CD14-positive monocyte (primary cell): Measurements from ENCODE around the gene UPB1. TPM values are rescaled to one million over a fixed set of nuclear protein-coding genes. Genes with fewer than 3 reads are reported as not detected.
A peak's percentile ranks its signal among the peaks of the same experiment; 100 is the strongest.
"Not testable (repeated sequence)": the region's sequence is repeated elsewhere in the genome, so short reads cannot be mapped to it uniquely, and the experiment has no call there.

Experiments used
- DNase-seq, 3 donors: peaks; one replicate each; pipeline ENCODE4 v3.0.0-alpha.2; 2011 to 2022
- H2AFZ ChIP-seq: 2 replicates; pipeline ENCODE4 v1.6.0; 2012; ENCODE audit warnings: mild to moderate bottlenecking, low read depth, low read length, inconsistent platforms; ENCODE audit not compliant: insufficient read depth, poor library complexity, severe bottlenecking
- H3K27ac ChIP-seq, 2 donors: 1 replicate in 1 of 2; 2 replicates in 1 of 2; pipeline ENCODE4 v1.5.1; 2012 to 2013; ENCODE audit warnings: low read length in 2 of 2, control low read depth in 1 of 2, inconsistent platforms in 1 of 2, low read depth in 1 of 2, mild to moderate bottlenecking in 1 of 2
- H3K27me3 ChIP-seq, 2 donors: one replicate each; pipeline versions ENCODE4 v1.6.0 to v1.6.1; 2011 to 2013; ENCODE audit warnings: low read length in 2 of 2; ENCODE audit not compliant: control insufficient read depth in 2 of 2, insufficient read depth in 2 of 2
- H3K36me3 ChIP-seq, 2 donors: replicated peaks in 1 of 2; 1 replicate in 1 of 2; 2 replicates in 1 of 2; pipeline versions ENCODE4 v1.5.1 to v1.6.1; 2012 to 2013; ENCODE audit warnings: low read length in 2 of 2, control low read depth in 1 of 2, inconsistent platforms in 1 of 2, mild to moderate bottlenecking in 1 of 2; ENCODE audit not compliant: insufficient read depth in 2 of 2, control insufficient read depth in 1 of 2
- H3K4me1 ChIP-seq, 2 donors: 1 replicate in 1 of 2; 2 replicates in 1 of 2; pipeline versions ENCODE4 v1.5.1 to v1.6.1; 2012 to 2013; ENCODE audit warnings: low read length in 2 of 2, control low read depth in 1 of 2, inconsistent platforms in 1 of 2, mild to moderate bottlenecking in 1 of 2, moderate library complexity in 1 of 2; ENCODE audit not compliant: insufficient read depth in 2 of 2, control insufficient read depth in 1 of 2
- H3K4me2 ChIP-seq: replicated peaks from 2 replicates; pipeline ENCODE3; 2012; ENCODE audit warnings: low read length, moderate library complexity, mild to moderate bottlenecking; ENCODE audit not compliant: poor library complexity, severe bottlenecking; ENCODE audit errors: extremely low read depth
- H3K4me3 ChIP-seq, 3 experiments: fragments of 200-600 bp in 1 of 3; sonication (generic) in 1 of 3; replicated peaks in 1 of 3; 1 replicate in 2 of 3; 2 replicates in 1 of 3; pipeline ENCODE4 v1.5.1; 2011 to 2013; ENCODE audit warnings: low read length in 3 of 3, mild to moderate bottlenecking in 3 of 3, control low read depth in 2 of 3, low read depth in 2 of 3, inconsistent platforms in 1 of 3, moderate library complexity in 1 of 3
- H3K79me2 ChIP-seq: 2 replicates; pipeline ENCODE4 v1.6.0; 2012; ENCODE audit warnings: mild to moderate bottlenecking, control low read depth, inconsistent platforms, low read length, moderate library complexity; ENCODE audit not compliant: insufficient read depth
- H3K9ac ChIP-seq: 2 replicates; pipeline ENCODE4 v1.6.0; 2017; ENCODE audit warnings: low read length, mild to moderate bottlenecking; ENCODE audit not compliant: insufficient read depth, poor library complexity, severe bottlenecking
- H3K9me3 ChIP-seq, 2 donors: replicated peaks in 1 of 2; 1 replicate in 1 of 2; 2 replicates in 1 of 2; pipeline versions ENCODE4 v1.5.1 to v1.6.1; 2012 to 2013; ENCODE audit warnings: low read length in 2 of 2, control low read depth in 1 of 2; ENCODE audit not compliant: control insufficient read depth in 1 of 2, insufficient read depth in 1 of 2
- H4K20me1 ChIP-seq: 2 replicates; pipeline ENCODE4 v1.6.0; 2012; ENCODE audit warnings: mild to moderate bottlenecking, low read length, control low read depth, moderate library complexity; ENCODE audit not compliant: insufficient read depth
- H3K27ac Mint-ChIP-seq, 7 donors: one replicate each; pipeline ENCODE4 v1.8.0; 2020; ENCODE audit warnings: mild to moderate bottlenecking in 7 of 7, mixed read lengths in 7 of 7, moderate library complexity in 6 of 7, inconsistent platforms in 2 of 7
- H3K27me3 Mint-ChIP-seq, 3 donors: one replicate each; pipeline ENCODE4 v1.8.0; 2021 to 2022; ENCODE audit warnings: low read depth in 3 of 3, mild to moderate bottlenecking in 3 of 3, mixed read lengths in 3 of 3, moderate library complexity in 3 of 3, inconsistent platforms in 1 of 3
- H3K36me3 Mint-ChIP-seq, 2 donors: one replicate each; pipeline ENCODE4 v1.8.0; 2020; ENCODE audit warnings: mixed read lengths in 2 of 2, inconsistent platforms in 1 of 2, mild to moderate bottlenecking in 1 of 2
- H3K4me1 Mint-ChIP-seq: one replicate; pipeline ENCODE4 v1.8.0; 2020; ENCODE audit warnings: mild to moderate bottlenecking, mixed read lengths
- H3K4me3 Mint-ChIP-seq, 2 donors: one replicate each; pipeline ENCODE4 v1.8.0; 2020; ENCODE audit warnings: mild to moderate bottlenecking in 2 of 2, mixed read lengths in 2 of 2, moderate library complexity in 1 of 2
- H3K9me3 Mint-ChIP-seq, 7 donors: one replicate each; pipeline ENCODE4 v1.8.0; 2020 to 2022; ENCODE audit warnings: mixed read lengths in 7 of 7, mild to moderate bottlenecking in 6 of 7, moderate library complexity in 6 of 7, inconsistent platforms in 2 of 7
- CTCF ChIP-seq: fragments of 200-600 bp; IDR thresholded peaks from one replicate; pipeline ENCODE4 v1.8.0; 2022; ENCODE audit warnings: antibody characterized with exemption, mild to moderate bottlenecking
- WGBS: methylation state at CpG from one replicate; pipeline ENCODE4 v1.1.5; 2013; ENCODE audit warnings: missing lambda C conversion rate; ENCODE audit not compliant: insufficient coverage; 5-methylcytosine and 5-hydroxymethylcytosine counted together
- intact Hi-C, 2 donors: fragments of 100-400 bp; cut with micrococcal nuclease; formaldehyde crosslinking; loops; one replicate each; pipeline versions ENCODE4 v1.15.0 to v1.15.1; 2023
- polyA plus RNA-seq, 3 donors: library from polyadenylated mRNA; depleted of rRNA in 1 of 3; unstranded in 2 of 3; stranded (reverse) in 1 of 3; fragments of 300-500 nt in 2 of 3; fragments of >200 nt in 1 of 3; fragmentation: Illumina TruSeq in 2 of 3; gene quantifications; 1 replicate in 2 of 3; 2 replicates in 1 of 3; pipeline ENCODE4 v1.2.3, GENCODE V29; 2012 to 2021

Gene UPB1
- polyA plus RNA-seq, 3 donors: 0.13 to 0.17 TPM; not detected in 1

- no peaks in the 10 kb centered on the region for H3K36me3 ChIP-seq
- H3K9ac ChIP-seq: no peak overlapping the region
- H3K4me3 ChIP-seq: no peak overlapping the region
- H4K20me1 ChIP-seq: no peaks in the 10 kb centered on the region
- no peak overlapping the region for H3K4me2 ChIP-seq
- no peaks in the 10 kb centered on the region for H3K27me3 ChIP-seq
- Mint-ChIP-seq H3K27ac (peak overlapping the region in 1 of 7 donors; percentile 37), H3K27me3 (peaks cover 0 to 1% (median 0%) of the 10 kb centered on the region in 3 donors), H3K4me1 (peaks cover 26% of the 10 kb centered on the region), H3K9me3 (no peaks in the 10 kb centered on the region), H3K36me3 (no peaks in the 10 kb centered on the region), H3K4me3 (no peak overlapping the region)
- no peak for DNase-seq
- no peak overlapping the region for H2AFZ ChIP-seq
- intact Hi-C loops: loop anchor here in 1 of 2 donors (5.0 kb wide), 1 partner anchor 199 kb away; no protein-coding TSS in a partner anchor
- no peaks in the 10 kb centered on the region for H3K9me3 ChIP-seq
- H3K27ac ChIP-seq: no peak overlapping the region
- no CpG with 5 or more reads among the region's 2 CpGs for WGBS
- TF ChIP-seq CTCF: no peak
- H3K4me1 ChIP-seq: peaks cover 10 to 19% of the 10 kb centered on the region in 2 donors
- H3K79me2 ChIP-seq: no peaks in the 10 kb centered on the region
Observed at GRCh38 chr22:24526191-24526590, 31.1 kb downstream of the UPB1 start.

- no peak overlapping the region for H3K4me3 Mint-ChIP-seq
- Histone ChIP-seq H3K27ac (no peak overlapping the region), H3K4me2 (no peak overlapping the region), H3K27me3 (no peaks in the 10 kb centered on the region), H3K4me1 (peaks cover 4 to 12% of the 10 kb centered on the region in 2 donors), H3K9me3 (no peaks in the 10 kb centered on the region), H3K36me3 (no peaks in the 10 kb centered on the region), H3K4me3 (no peak overlapping the region), H4K20me1 (no peaks in the 10 kb centered on the region), H3K9ac (no peak overlapping the region), H3K79me2 (no peaks in the 10 kb centered on the region), H2AFZ (no peak overlapping the region)
- H3K4me1 Mint-ChIP-seq: peaks cover 17% of the 10 kb centered on the region
- no peak for TF ChIP-seq CTCF
- intact Hi-C loops: loop anchor here in 1 of 2 donors (5.0 kb wide), 1 partner anchor 203 kb away; no protein-coding TSS in a partner anchor
- H3K27me3 Mint-ChIP-seq: peaks cover 0 to 2% (median under 1%) of the 10 kb centered on the region in 3 donors
- no peak for DNase-seq
- H3K36me3 Mint-ChIP-seq: no peaks in the 10 kb centered on the region
- no CpG with 5 or more reads among the region's 2 CpGs for whole genome bisulfite sequencing
- peaks cover 0 to under 1% (median 0%) of the 10 kb centered on the region in 7 donors for H3K9me3 Mint-ChIP-seq
- peak overlapping the region in 2 of 7 donors; percentile 13 to 58 for H3K27ac Mint-ChIP-seq
Observed at GRCh38 chr22:24529898-24530297, 34.8 kb downstream of the UPB1 start.

- not testable (repeated sequence) for DNase-seq
Observed at GRCh38 chr22:24530968-24531367, 35.8 kb downstream of the UPB1 start.

More at GRCh38 chr22:24530968-24531367, 35.8 kb downstream of the UPB1 start:
- H3K27ac ChIP-seq, H3K27me3 Mint-ChIP-seq, H3K4me3 ChIP-seq, H3K9ac ChIP-seq, H3K9me3 ChIP-seq, intact Hi-C loops, H3K9me3 Mint-ChIP-seq, H2AFZ ChIP-seq, H3K4me1 ChIP-seq, H4K20me1 ChIP-seq, H3K36me3 ChIP-seq, H3K27ac Mint-ChIP-seq, H3K4me2 ChIP-seq, H3K36me3 Mint-ChIP-seq, H3K79me2 ChIP-seq, H3K4me3 Mint-ChIP-seq, H3K27me3 ChIP-seq: not testable (repeated sequence)
- H3K4me1 Mint-ChIP-seq: peaks cover 11% of the 10 kb centered on the region
- 67% methylated on average over 2 of the region's 3 CpGs for WGBS
